H7 (cell line): ENCODE results near the gene NXPE3. TPM values are rescaled to one million over a fixed set of nuclear protein-coding genes. Genes with fewer than 3 reads are reported as not detected.
A peak's percentile ranks its signal among the peaks of the same experiment; 100 is the strongest.

Experiments
- DNase-seq: peaks from one replicate; pipeline ENCODE4 v3.0.0; 2012
- H3K27me3 ChIP-seq: 2 replicates; pipeline ENCODE4 v1.6.0; 2011; ENCODE audit warnings: mild to moderate bottlenecking, low read length; ENCODE audit not compliant: control insufficient read depth, insufficient read depth
- H3K36me3 ChIP-seq: replicated peaks from 2 replicates; pipeline ENCODE4 v1.5.1; 2011; ENCODE audit warnings: low read length; ENCODE audit not compliant: control insufficient read depth, insufficient read depth
- H3K4me3 ChIP-seq: 2 replicates; pipeline ENCODE4 v1.5.1; 2011; ENCODE audit warnings: low read depth, mild to moderate bottlenecking, control low read depth, low read length, moderate library complexity; ENCODE audit not compliant: insufficient read depth
- total RNA-seq: library from RNA; depleted of rRNA; stranded (reverse); fragments of >200 nt; shearing (Covaris generic); gene quantifications from 2 replicates; pipeline ENCODE4 v1.2.3, GENCODE V29; 2014

Gene NXPE3
- total RNA-seq, 1 experiment from 2014 or later, result 5.7 TPM

DNA sequence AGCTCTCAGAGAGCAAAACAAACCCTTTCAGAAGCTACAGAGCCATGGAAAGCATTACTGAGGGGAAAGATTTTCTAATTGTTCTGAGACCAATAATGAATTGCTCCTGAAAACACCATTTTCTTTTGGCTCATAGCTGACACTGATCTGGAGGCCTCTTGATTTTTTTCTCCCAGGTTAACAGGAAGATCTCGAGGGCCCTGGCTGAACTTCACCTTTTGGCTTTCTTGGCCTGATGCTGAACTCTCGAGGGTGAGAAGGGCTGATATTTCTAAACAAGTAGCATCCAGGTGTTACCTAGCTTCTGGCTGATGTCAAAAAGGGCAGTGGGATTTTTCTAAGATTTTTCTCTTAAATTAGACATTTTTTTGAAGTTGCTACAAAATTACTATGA lies 50.4 kb downstream of the NXPE3 start:
- H3K27me3 ChIP-seq, result no peaks in the 10 kb centered on the region
- no peak for DNase-seq
- no peaks in the 10 kb centered on the region for H3K36me3 ChIP-seq
- no peak overlapping the region for H3K4me3 ChIP-seq

DNA sequence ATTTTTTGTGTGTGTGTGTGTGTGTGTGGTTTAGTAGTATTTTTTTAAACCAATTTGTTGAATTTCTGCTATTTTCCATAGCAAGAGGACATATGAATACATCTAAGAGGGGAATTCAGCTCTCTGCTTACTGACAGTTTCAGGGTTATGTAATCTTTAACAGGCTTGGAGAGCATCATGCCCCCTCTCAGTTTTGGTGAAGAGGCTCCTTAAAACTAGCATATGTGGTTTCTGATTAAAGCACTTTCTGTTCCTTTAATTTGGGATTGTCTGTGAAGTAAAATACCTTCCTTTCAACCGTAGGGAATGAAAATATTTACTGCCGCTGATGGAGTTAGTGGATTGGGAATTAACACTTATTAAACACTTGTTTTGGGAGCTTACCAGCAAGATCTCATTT lies 50.9 kb downstream of the NXPE3 start:
- Histone ChIP-seq H3K27me3 (no peaks in the 10 kb centered on the region), H3K4me3 (no peak overlapping the region), H3K36me3 (no peaks in the 10 kb centered on the region)
- no peak for DNase-seq

GRCh38 chr3:101833446-101833974 lies 54.5 kb downstream of the NXPE3 start:
- Histone ChIP-seq H3K4me3 (no peak overlapping the region), H3K36me3 (no peaks in the 10 kb centered on the region), H3K27me3 (no peaks in the 10 kb centered on the region)
- no peak for DNase-seq

GRCh38 chr3:101835676-101836075 lies 56.7 kb downstream of the NXPE3 start:
- no peak for DNase-seq
- no peak overlapping the region for H3K4me3 ChIP-seq
- H3K36me3 ChIP-seq, result no peaks in the 10 kb centered on the region
- no peaks in the 10 kb centered on the region for H3K27me3 ChIP-seq

- Histone ChIP-seq H3K27me3 (no peaks in the 10 kb centered on the region), H3K4me3 (no peak overlapping the region), H3K36me3 (no peaks in the 10 kb centered on the region)
- no peak for DNase-seq
Measured at GRCh38 chr3:101836160-101836559, 57.1 kb downstream of the NXPE3 start.

DNA sequence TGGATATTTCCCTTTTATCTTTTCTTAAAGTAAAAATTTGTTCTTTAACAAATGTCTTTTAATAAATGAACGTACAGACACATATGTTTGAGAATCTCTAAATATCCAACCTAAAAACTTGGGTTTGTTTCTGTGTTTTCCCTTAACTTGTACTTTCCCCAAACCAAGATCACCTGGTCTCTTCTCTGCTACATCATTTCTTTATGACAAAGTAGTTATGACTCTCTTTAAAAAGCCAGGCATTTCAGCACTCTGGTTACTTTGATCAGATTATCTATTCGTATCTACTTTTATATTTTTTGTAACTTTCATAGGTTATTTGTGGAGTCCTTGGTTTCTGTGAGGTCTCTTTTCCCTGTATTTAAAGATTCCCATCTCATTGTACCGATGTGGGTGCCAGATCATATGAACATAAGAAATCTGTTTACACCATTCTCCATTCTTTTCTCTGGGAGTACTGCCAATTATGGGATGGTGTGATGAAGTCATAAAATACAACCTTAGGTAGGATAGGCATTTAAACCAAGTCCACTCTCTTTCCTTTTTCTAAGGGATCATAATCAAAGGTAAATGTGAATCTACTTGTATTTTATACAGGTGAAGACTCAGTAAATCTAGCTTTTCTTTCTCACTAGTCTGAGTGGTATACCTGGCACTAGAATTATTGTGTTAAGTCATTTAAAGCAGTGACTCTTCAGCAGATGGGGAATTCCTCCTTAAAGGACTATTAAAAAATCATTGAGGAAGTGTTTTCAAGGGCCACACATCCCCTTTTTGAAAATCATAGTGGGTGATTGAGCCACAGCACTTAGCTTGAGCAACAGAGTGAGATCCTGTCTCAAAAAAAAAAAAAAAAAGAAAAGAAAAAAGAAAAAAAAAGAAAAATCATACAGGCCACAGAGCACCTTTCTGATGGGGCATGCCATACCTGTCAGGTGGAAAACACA lies 57.9 kb downstream of the NXPE3 start:
- Histone ChIP-seq H3K27me3 (no peaks in the 10 kb centered on the region), H3K4me3 (no peak overlapping the region), H3K36me3 (no peaks in the 10 kb centered on the region)
- no peak for DNase-seq

GRCh38 chr3:101838691-101839090 lies 59.7 kb downstream of the NXPE3 start:
- DNase-seq, result no peak
- no peak overlapping the region for H3K4me3 ChIP-seq
- no peaks in the 10 kb centered on the region for H3K36me3 ChIP-seq
- H3K27me3 ChIP-seq, result no peaks in the 10 kb centered on the region

- no peak overlapping the region for H3K4me3 ChIP-seq
- no peaks in the 10 kb centered on the region for H3K27me3 ChIP-seq
- DNase-seq, result no peak
- no peaks in the 10 kb centered on the region for H3K36me3 ChIP-seq
Measured at GRCh38 chr3:101840066-101840465, 61.1 kb downstream of the NXPE3 start.

GRCh38 chr3:101842245-101842934 lies 63.4 kb downstream of the NXPE3 start:
- DNase-seq, result peak; percentile 77
- Histone ChIP-seq H3K36me3 (no peaks in the 10 kb centered on the region), H3K27me3 (no peaks in the 10 kb centered on the region), H3K4me3 (no peak overlapping the region)

GRCh38 chr3:101842935-101843330 lies 63.9 kb downstream of the NXPE3 start:
- no peaks in the 10 kb centered on the region for H3K36me3 ChIP-seq
- DNase-seq, result no peak
- no peaks in the 10 kb centered on the region for H3K27me3 ChIP-seq
- H3K4me3 ChIP-seq, result no peak overlapping the region

GRCh38 chr3:101845425-101845824 lies 66.4 kb downstream of the NXPE3 start:
- Histone ChIP-seq H3K27me3 (no peaks in the 10 kb centered on the region), H3K4me3 (no peak overlapping the region)
- no peak for DNase-seq

DNA sequence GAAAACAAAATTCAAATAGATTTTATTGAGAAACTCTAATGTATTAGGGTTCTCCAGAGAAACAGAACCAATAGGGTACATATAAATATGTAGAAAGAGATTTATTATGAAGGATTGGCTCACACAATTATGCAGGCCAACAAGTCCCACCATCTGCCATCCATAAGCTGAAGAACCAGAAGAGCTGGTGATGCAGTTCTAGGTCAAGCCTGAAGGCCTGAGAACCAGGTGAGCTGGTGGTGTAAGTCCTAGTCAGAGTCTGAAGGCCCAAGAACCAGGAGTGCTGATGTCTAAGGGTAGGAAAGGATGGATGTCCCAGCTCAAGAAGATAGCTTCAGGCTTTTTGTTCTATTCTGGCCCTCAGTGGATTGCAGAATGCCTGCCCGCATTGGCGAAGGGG lies 67.7 kb downstream of the NXPE3 start:
- Histone ChIP-seq H3K36me3 (no peaks in the 10 kb centered on the region), H3K27me3 (no peaks in the 10 kb centered on the region), H3K4me3 (no peak overlapping the region)
- DNase-seq, result no peak

More at GRCh38 chr3:101845425-101845824, 66.4 kb downstream of the NXPE3 start:
- H3K36me3 ChIP-seq, result no peaks in the 10 kb centered on the region

DNA sequence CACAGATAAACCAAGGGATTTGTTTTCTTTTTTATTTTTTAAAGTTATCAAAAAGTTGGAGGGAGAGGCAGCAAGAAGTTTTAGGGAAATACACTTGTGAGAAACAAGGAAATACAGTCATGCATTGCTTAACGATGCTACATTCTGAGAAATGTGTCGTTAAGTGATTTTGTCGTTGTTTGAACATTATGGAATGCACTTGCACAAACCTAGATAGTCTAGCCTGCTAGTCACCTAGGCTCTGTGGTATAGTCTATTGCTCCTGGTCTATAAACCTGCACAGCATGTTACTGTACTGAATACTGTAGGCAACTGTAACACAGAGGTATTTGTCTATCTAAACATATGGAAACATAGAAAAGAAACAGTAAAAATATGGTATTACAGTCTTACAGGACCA lies 68.3 kb downstream of the NXPE3 start:
- no peak for DNase-seq
- Histone ChIP-seq H3K36me3 (no peaks in the 10 kb centered on the region; the same call in 1 of the 2 replicates), H3K4me3 (no peak overlapping the region), H3K27me3 (no peaks in the 10 kb centered on the region)

DNA sequence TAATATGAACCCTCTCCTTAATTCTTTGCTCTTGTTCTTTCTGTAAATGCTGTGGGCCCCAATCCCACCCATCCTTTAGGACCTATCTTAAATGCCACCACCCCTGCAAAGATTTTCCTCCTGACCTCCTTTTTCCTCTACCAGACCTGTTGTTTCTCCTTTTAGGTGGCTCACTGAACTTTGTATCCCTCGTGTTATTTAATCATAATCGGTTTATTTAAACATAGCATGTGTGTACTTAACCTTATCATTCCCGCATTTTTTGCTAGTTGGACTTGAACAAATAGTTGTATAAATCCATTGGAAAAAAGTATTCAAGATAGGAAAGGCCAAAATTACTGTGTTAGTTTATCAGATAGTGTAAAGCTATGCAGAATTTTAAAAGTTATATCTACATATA lies 69.3 kb downstream of the NXPE3 start:
- no peak for DNase-seq
- Histone ChIP-seq H3K4me3 (no peak overlapping the region), H3K36me3 (peaks cover 6% of the 10 kb centered on the region), H3K27me3 (no peaks in the 10 kb centered on the region)
